SK-N-DZ (cell line): ENCODE measurements around the gene POR.
A peak's percentile ranks its signal among the peaks of the same experiment; 100 is the strongest.
"Not testable (repeated sequence)": the region's sequence is repeated elsewhere in the genome, so short reads cannot be mapped to it uniquely, and the experiment has no call there.

ENCODE experiments used
- DNase-seq: peaks from one replicate; pipeline ENCODE4 v3.0.0-alpha.2; 2015; ENCODE audit warnings: low spot score

The POR gene

DNA sequence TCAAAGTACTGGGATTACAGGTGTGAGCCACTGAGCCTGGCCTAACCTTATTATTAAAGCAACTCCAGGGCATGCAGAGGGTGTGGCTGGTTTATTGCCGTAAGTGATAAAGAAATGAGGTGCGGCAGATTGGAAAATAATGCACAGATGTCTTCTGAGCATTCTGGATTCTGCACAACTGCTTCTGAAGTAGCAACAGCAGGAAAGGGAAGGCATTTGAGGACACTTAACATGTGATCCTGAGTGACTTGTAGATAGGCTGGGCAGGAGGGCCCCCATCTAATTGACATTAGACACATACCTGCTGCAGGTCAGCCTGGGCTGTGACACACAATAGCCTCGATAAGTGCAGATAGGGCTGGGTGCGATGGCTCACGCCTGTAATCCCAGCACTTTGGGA, 30.5 kb upstream of the POR start:
- no peak for DNase-seq

DNA sequence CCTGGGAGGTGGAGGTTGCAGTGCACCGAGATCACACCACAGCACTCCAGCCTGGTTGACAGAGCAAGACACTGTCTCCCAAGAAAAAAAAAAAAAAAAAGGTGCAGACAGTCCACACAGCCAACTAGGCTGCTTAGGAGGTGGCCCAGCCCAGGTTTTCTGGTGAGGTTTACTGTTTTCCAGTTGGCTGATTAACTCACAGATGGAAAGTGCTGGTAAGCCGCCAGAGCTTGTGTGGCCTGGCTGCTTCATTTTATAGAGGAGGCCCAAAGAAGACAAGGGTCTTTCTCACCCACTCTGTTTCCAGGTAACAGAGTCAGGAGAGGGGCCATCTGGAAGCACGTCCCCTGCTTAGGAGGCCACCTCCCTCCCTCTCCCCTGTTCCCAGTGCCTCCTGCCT, 29.9 kb upstream of the POR start:
- DNase-seq: no peak

DNA sequence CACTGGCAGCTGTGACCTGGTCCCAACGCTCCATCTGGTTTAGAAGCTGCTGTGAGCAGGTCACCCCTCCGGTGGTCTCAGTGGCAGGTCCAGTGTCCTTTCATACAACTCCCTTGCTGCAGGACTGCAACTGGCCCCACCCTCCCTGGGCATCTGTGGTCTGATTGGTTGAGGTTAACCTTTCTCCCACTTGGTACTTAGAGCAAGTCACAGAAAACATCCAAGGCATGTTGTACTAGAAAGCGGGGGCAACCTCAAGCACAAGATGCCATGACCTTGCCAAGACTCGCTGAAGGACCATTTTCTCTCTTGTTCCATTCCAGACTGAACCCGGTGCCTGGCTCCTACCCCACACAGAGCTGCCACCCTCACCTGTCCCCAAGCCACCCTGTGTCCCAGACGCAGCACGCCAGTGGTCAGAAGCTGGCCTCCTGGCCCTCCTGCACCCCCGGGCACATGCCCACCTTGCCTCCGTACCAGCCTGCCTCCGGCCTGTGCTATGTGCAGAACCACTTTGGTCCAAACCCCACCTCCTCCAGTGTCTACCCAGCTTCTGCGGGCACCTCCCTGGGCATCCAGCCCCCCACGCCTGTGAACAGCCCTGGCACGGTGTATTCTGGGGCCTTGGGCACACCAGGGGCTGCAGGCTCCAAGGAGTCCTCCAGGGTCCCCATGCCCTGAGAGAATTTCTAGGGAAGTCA, 27.1 kb upstream of the POR start:
- DNase-seq: no peak

GRCh38 chr7:75888464-75889222, 26.3 kb upstream of the POR start:
- DNase-seq: no peak

DNA sequence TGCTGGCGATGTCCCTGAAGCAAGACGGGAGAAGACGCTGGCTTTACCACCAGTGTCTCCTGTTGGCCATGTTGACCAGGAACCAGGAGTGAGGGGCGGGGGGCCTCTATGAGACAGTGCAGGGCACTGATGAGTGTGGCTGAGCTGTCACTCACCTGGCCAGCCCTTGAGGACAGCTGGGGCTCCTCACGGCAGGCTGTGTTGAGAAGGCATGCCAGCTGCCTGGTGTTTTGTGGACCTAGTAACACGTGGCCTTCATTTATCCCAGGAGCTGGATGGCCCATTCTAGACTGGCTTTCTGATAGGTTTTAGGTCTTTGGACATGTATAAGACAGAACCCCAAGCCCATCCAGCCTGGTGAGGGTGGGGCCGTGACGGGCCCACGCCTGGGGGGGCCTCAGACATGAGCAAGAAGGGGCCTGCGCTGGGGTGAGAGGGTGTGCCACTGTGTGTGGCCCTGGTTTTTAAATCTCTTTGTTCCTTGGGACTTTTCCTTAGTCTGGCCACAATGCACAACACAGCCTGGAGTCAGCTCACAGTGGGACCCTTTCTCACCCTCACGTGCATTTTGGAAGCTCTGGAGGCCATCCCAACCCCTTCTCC, 25.6 kb upstream of the POR start:
- DNase-seq: no peak

DNA sequence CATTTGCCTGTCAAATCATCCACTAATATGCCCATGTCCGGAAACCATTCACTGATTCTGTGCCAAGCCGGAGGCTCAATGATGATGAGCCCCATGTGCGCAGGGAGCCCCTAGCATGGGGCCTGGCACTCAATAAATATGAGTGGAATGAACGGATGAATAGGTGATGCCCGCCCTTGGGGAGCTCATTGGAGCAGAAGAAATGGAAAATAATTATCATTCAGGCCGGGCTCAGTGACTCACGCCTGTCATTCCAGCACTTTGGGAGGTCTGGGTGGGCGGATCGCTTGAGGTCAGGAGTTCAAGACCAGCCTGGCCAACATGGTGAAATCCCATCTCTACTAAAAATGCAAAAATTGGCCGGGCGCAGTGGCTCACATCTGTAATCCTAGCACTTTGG, 25.1 kb upstream of the POR start:
- no peak for DNase-seq

- not testable (repeated sequence) for DNase-seq
Measured at GRCh38 chr7:75891237-75891636, 23.7 kb upstream of the POR start.

- DNase-seq: no peak
Measured at GRCh38 chr7:75891815-75892411, 23.0 kb upstream of the POR start.

DNA sequence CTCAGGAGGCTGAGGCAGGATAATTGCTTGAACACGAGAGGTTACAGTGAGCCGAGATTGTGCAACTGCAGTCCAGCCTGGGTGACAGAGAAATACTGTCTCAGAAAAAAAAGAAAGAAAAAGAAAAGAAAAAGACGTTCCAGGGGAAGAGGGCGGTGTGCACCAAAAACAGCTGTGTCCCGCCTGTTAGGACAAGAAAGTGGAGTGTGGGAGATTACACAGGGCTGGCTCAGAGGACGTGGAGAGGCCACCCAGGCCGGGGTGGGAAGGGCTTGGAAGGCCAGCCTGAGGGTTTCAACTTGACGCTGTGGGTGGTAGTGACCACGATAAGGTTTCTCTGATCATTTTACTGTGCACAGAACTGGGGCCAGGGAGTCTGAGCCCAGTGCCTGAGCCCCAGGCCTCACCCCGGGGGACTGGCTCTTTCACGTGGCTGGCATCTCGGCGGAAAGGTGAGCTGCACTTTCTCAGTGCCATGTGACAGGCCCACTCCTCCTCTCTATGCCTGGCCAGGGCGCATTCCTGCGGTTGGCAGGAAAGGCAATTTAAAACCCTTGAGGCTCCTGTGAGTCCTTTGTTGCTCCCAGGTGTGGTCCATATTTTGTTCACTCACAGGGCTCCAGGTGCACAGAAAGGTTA, 22.2 kb upstream of the POR start:
- no peak for DNase-seq

GRCh38 chr7:75896803-75897327, 18.1 kb upstream of the POR start:
- no peak for DNase-seq

DNA sequence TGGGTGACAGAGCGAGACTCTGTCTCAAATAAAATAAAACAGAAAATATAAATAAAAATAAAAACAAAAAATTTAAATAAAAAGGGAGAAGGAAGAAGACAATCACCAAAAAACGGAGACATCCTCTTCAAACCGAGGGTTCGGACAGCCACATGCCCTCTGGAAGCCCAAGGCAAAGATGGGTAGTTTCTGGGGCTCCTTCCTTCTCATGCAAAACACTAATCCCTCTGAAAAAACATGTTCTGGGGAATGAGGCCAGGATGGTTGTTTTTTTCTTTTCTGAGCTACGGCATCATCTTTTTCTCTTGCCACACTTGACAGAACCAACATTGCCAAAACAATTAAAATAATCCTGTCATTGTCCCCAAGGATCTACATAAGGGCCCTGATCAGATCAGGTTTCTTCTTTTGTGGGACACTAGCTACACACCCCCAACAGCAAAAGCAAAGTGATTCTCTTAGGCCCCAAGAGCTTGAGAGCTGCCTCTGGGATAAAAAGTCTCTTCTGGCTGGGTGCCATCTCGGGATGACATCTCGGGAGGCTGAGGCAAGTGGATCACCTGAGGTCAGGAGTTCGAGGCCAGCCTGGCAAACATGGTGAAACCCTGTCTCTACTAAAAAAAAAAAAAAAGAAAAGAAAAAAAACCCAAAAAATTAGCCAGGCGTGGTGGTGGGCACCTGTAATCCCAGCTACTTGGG, 14.2 kb upstream of the POR start:
- no peak for DNase-seq

- peak; percentile 58 for DNase-seq
Measured at GRCh38 chr7:75905785-75906604, 9.0 kb upstream of the POR start.

GRCh38 chr7:75906991-75907667, 7.8 kb upstream of the POR start:
- DNase-seq: no peak

GRCh38 chr7:75907668-75908039, 7.3 kb upstream of the POR start:
- not testable (repeated sequence) for DNase-seq

- no peak for DNase-seq
Measured at GRCh38 chr7:75909521-75910132, 5.3 kb upstream of the POR start.

GRCh38 chr7:75911186-75911585, 3.8 kb upstream of the POR start:
- DNase-seq: not testable (repeated sequence)

- DNase-seq: no peak
Measured at GRCh38 chr7:75913437-75913836, 1.5 kb upstream of the POR start.

DNA sequence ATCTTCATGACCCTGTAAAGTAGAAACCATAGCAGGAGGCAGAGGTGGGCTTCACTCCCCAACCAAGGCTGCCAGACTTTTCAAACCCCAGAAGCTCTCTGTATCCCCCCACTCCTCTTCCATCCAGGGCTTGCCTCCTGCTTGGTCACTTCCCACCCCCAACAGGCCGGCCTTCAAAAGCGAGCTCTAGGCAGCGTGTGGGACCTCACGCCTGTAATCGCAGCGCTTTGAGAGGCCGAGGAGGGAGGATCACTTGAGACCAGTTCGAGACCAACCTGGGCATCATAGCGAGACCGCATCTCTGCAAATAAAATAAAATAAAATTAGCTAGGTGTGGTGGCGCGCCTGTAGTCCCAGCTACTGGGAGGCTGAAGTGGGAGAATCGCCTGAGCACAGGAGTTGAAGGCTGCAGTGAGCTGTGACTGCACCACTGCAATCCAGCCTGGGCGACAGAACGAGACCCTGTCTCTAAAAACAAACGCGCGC, 743 bp upstream of the POR start:
- no peak for DNase-seq
